Fibroblast of lung (primary cell): ENCODE data around the gene ANKRD65.

Experiments
- EZH2 ChIP-seq: IDR thresholded peaks from 2 replicates; pipeline ENCODE4 v1.5.1; 2012; ENCODE audit warnings: low read length, control low read depth, mild to moderate bottlenecking; ENCODE audit errors: missing control alignments
- TF ChIP-seq, protein P1 (sequence below), 2 donors: IDR thresholded peaks in 1 of 2; conservative IDR thresholded peaks in 1 of 2; 1 replicate in 1 of 2; 2 replicates in 1 of 2; pipeline ENCODE4 v1.5.1; 2011 to 2012; ENCODE audit warnings: low read length in 2 of 2, control low read depth in 1 of 2, inconsistent platforms in 1 of 2, low read depth in 1 of 2, mild to moderate bottlenecking in 1 of 2

GRCh38 chr1:1436630-1437032, 15.6 kb upstream of the ANKRD65 start:
- TF ChIP-seq EZH2 = no peak
- TF ChIP-seq, protein P1, sequence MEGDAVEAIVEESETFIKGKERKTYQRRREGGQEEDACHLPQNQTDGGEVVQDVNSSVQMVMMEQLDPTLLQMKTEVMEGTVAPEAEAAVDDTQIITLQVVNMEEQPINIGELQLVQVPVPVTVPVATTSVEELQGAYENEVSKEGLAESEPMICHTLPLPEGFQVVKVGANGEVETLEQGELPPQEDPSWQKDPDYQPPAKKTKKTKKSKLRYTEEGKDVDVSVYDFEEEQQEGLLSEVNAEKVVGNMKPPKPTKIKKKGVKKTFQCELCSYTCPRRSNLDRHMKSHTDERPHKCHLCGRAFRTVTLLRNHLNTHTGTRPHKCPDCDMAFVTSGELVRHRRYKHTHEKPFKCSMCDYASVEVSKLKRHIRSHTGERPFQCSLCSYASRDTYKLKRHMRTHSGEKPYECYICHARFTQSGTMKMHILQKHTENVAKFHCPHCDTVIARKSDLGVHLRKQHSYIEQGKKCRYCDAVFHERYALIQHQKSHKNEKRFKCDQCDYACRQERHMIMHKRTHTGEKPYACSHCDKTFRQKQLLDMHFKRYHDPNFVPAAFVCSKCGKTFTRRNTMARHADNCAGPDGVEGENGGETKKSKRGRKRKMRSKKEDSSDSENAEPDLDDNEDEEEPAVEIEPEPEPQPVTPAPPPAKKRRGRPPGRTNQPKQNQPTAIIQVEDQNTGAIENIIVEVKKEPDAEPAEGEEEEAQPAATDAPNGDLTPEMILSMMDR (conservative IDR thresholded peaks at IDR 0.05 in 1 of 2, IDR thresholded peaks at IDR 0.05 in 1 of 2; ENCODE audit: low read depth in 1 of 2, low read length in 2 of 2) = no peak
